OCI-LY1 (cell line): Measurements from ENCODE around the gene DROSHA.

Experiments used
- H2AFZ ChIP-seq: fragments of 200-600 bp; sonication (generic), shearing (Covaris generic); 2 replicates; pipeline ENCODE4 v1.6.0; 2014; ENCODE audit warnings: antibody characterized with exemption, mild to moderate bottlenecking, low read length
- H3F3A ChIP-seq: fragments of 200-600 bp; sonication (generic), shearing (Covaris generic); 2 replicates; pipeline ENCODE4 v1.6.0; 2014; ENCODE audit warnings: mild to moderate bottlenecking, antibody characterized with exemption, low read length, moderate library complexity; ENCODE audit not compliant: insufficient read depth
- H3K27ac ChIP-seq: fragments of 200-600 bp; sonication (generic); 2 replicates; pipeline ENCODE4 v1.5.1; 2014; ENCODE audit warnings: low read length, mixed run types, mild to moderate bottlenecking, low read depth; ENCODE audit not compliant: poor library complexity, severe bottlenecking
- H3K27me3 ChIP-seq: fragments of 200-600 bp; sonication (generic); 2 replicates; pipeline ENCODE4 v1.6.0; 2014; ENCODE audit warnings: antibody characterized with exemption, mild to moderate bottlenecking, low read length, moderate library complexity; ENCODE audit not compliant: insufficient read depth
- H3K36me3 ChIP-seq: fragments of 200-600 bp; sonication (generic); 2 replicates; pipeline ENCODE4 v1.6.1; 2014; ENCODE audit warnings: mild to moderate bottlenecking, antibody characterized with exemption, low read length, moderate library complexity, mixed read lengths; ENCODE audit not compliant: insufficient read depth
- H3K4me1 ChIP-seq: fragments of 200-600 bp; sonication (generic); 2 replicates; pipeline ENCODE4 v1.5.1; 2014; ENCODE audit warnings: mild to moderate bottlenecking, low read length, moderate library complexity; ENCODE audit not compliant: insufficient read depth, severe bottlenecking
- H3K4me2 ChIP-seq: fragments of 200-600 bp; sonication (generic), shearing (Covaris generic); 2 replicates; pipeline ENCODE4 v1.6.1; 2014; ENCODE audit warnings: low read length
- H3K4me3 ChIP-seq: fragments of 200-600 bp; sonication (generic); 2 replicates; pipeline ENCODE4 v1.5.1; 2014; ENCODE audit warnings: low read length, low read depth, mild to moderate bottlenecking, mixed read lengths; ENCODE audit not compliant: poor library complexity, severe bottlenecking
- H3K79me2 ChIP-seq: fragments of 200-600 bp; shearing (Covaris generic); 2 replicates; pipeline ENCODE4 v1.6.1; 2016; ENCODE audit warnings: mixed run types, low read length, mixed read lengths; ENCODE audit not compliant: insufficient read depth
- H3K9ac ChIP-seq: fragments of 200-600 bp; sonication (generic), shearing (Covaris generic); 2 replicates; pipeline ENCODE4 v1.6.1; 2014; ENCODE audit warnings: mild to moderate bottlenecking, low read length, mixed read lengths
- H3K9me2 ChIP-seq: fragments of 200-600 bp; sonication (generic), shearing (Covaris generic); 2 replicates; pipeline ENCODE4 v1.6.1; 2014; ENCODE audit warnings: low read depth, mild to moderate bottlenecking, low read length, mixed read lengths
- H3K9me3 ChIP-seq: fragments of 200-600 bp; shearing (Covaris generic); 2 replicates; pipeline ENCODE4 v1.6.1; 2014; ENCODE audit warnings: low read length, mixed read lengths
- H4K20me1 ChIP-seq: fragments of 200-600 bp; sonication (generic), shearing (Covaris generic); 2 replicates; pipeline ENCODE4 v1.6.0; 2016; ENCODE audit warnings: mild to moderate bottlenecking, low read length; ENCODE audit not compliant: insufficient read depth
- EZH2 ChIP-seq: fragments of 200-600 bp; sonication (generic), shearing (Covaris generic); IDR thresholded peaks from 2 replicates; pipeline ENCODE4 v1.8.0; 2017; ENCODE audit warnings: borderline replicate concordance, mixed run types, mild to moderate bottlenecking, antibody characterized with exemption, low read length, moderate library complexity, mixed read lengths
- TF ChIP-seq, protein P1 (sequence below): fragments of 200-600 bp; sonication (generic), shearing (Covaris generic); IDR thresholded peaks from 2 replicates; pipeline ENCODE4 v1.5.1; 2017; ENCODE audit warnings: mild to moderate bottlenecking, antibody characterized with exemption, low read length, moderate library complexity, mixed read lengths

Gene DROSHA

DNA sequence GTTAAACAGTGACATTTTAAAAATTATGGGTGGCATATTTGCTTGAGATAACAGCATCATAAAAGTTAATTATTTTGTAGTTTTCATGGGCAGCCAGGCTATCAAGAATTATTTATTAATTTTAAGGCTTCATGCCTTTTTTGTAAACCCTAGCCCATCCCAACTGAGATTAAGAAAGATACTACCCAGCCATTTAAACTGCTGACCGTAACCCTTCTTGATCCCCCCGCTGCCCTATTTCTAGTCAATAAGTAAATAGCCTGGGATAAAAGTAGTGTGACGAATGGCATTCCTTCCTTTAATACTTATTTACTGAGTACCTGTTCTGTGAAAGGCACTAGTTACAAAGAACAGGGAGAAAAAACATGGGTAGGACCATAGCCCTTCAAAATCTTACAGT lies 88.3 kb downstream of the DROSHA start:
- no peak overlapping the region for H3K4me2 ChIP-seq
- H3K9me3 ChIP-seq, result no peaks in the 10 kb centered on the region
- H3F3A ChIP-seq, result no peaks in the 10 kb centered on the region
- no peak overlapping the region for H3K4me3 ChIP-seq
- no peak for TF ChIP-seq EZH2
- TF ChIP-seq, protein P1, sequence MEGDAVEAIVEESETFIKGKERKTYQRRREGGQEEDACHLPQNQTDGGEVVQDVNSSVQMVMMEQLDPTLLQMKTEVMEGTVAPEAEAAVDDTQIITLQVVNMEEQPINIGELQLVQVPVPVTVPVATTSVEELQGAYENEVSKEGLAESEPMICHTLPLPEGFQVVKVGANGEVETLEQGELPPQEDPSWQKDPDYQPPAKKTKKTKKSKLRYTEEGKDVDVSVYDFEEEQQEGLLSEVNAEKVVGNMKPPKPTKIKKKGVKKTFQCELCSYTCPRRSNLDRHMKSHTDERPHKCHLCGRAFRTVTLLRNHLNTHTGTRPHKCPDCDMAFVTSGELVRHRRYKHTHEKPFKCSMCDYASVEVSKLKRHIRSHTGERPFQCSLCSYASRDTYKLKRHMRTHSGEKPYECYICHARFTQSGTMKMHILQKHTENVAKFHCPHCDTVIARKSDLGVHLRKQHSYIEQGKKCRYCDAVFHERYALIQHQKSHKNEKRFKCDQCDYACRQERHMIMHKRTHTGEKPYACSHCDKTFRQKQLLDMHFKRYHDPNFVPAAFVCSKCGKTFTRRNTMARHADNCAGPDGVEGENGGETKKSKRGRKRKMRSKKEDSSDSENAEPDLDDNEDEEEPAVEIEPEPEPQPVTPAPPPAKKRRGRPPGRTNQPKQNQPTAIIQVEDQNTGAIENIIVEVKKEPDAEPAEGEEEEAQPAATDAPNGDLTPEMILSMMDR, result no peak
- no peak overlapping the region for H2AFZ ChIP-seq
- no peaks in the 10 kb centered on the region for H3K27me3 ChIP-seq
- H4K20me1 ChIP-seq, result no peaks in the 10 kb centered on the region
- H3K4me1 ChIP-seq, result no peaks in the 10 kb centered on the region
- H3K9ac ChIP-seq, result no peak overlapping the region
- no peaks in the 10 kb centered on the region for H3K9me2 ChIP-seq
- peaks cover 46% of the 10 kb centered on the region for H3K36me3 ChIP-seq
- H3K79me2 ChIP-seq, result no peaks in the 10 kb centered on the region
- H3K27ac ChIP-seq, result no peak overlapping the region

DNA sequence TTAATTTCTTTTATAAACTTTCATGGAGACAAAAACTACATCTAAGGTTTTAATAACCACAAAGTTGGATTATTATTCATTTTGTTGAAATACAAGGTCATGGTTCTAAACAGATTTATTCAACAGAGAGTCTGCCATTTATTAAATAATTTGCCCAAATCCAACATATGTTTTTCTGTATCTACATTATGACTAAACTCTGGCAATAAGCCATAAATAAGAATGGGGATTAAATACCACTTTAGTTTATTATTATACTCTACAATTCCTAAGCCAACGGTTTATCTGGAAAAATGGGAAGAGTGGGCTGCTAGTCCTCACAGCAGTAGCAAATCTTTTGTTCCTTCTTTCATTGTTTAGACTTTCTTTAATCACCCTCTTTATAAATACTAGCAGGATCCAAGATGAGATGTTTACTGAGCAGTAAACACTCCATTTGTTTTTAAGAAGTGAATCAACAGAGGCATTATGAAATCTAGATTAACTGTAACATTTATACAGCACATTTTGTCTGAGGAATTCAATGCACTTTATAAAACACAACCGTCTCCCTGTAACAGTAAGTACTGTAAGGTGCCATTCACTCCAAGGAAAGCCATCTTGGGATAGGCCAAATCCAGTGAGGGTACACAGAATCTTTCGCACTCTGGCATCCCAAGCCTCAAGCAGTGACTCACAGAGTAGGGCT lies 89.7 kb downstream of the DROSHA start:
- Histone ChIP-seq H3K27me3 (no peaks in the 10 kb centered on the region), H3K4me1 (no peaks in the 10 kb centered on the region), H3K79me2 (no peaks in the 10 kb centered on the region), H2AFZ (no peak overlapping the region), H3K9ac (no peak overlapping the region), H3K4me3 (no peak overlapping the region), H4K20me1 (no peaks in the 10 kb centered on the region), H3K36me3 (peaks cover 33% of the 10 kb centered on the region), H3K9me2 (no peaks in the 10 kb centered on the region), H3K9me3 (no peaks in the 10 kb centered on the region), H3K4me2 (no peak overlapping the region), H3F3A (no peaks in the 10 kb centered on the region), H3K27ac (no peak overlapping the region)
- TF ChIP-seq EZH2, result no peak
- TF ChIP-seq, protein P1, result no peak

DNA sequence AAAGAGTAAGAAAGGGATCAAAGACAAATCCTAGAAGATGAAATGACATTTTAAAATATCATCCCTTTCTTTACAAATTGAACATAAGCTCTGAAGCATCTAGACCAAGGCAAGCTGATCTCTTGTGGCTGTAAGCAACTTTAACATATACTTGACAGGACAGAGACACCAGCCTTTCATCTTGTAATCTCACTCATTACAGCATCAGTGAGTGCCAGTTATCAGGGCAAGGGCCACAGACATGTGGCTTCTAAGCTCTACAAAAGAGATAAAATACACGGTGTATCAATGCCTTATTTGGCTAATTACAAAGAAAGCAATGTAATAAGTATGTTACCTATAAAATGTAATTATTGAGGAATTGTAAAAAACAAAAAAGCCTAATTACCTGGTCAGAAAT lies 95.0 kb downstream of the DROSHA start:
- H2AFZ ChIP-seq, result no peak overlapping the region
- H4K20me1 ChIP-seq, result no peaks in the 10 kb centered on the region
- H3K36me3 ChIP-seq, result peaks cover 26% of the 10 kb centered on the region
- H3K27ac ChIP-seq, result no peak overlapping the region
- no peak overlapping the region for H3K9ac ChIP-seq
- H3K27me3 ChIP-seq, result no peaks in the 10 kb centered on the region
- no peaks in the 10 kb centered on the region for H3K79me2 ChIP-seq
- no peak overlapping the region for H3K4me2 ChIP-seq
- H3K4me3 ChIP-seq, result no peak overlapping the region
- no peak for TF ChIP-seq EZH2
- TF ChIP-seq, protein P1, result no peak
- no peaks in the 10 kb centered on the region for H3K4me1 ChIP-seq
- no peaks in the 10 kb centered on the region for H3K9me2 ChIP-seq
- no peaks in the 10 kb centered on the region for H3K9me3 ChIP-seq
- H3F3A ChIP-seq, result no peaks in the 10 kb centered on the region
